HG03342 (cell line): Measurements from ENCODE around the gene MT1A.

ENCODE experiments used
- ATAC-seq: cut with Tn5 transposase; IDR thresholded peaks from one replicate; pipeline ENCODE4 v1.9.1; 2021; ENCODE audit warnings: mild to moderate bottlenecking, moderate library complexity; ENCODE audit not compliant: unreplicated experiment

MT1A gene

DNA sequence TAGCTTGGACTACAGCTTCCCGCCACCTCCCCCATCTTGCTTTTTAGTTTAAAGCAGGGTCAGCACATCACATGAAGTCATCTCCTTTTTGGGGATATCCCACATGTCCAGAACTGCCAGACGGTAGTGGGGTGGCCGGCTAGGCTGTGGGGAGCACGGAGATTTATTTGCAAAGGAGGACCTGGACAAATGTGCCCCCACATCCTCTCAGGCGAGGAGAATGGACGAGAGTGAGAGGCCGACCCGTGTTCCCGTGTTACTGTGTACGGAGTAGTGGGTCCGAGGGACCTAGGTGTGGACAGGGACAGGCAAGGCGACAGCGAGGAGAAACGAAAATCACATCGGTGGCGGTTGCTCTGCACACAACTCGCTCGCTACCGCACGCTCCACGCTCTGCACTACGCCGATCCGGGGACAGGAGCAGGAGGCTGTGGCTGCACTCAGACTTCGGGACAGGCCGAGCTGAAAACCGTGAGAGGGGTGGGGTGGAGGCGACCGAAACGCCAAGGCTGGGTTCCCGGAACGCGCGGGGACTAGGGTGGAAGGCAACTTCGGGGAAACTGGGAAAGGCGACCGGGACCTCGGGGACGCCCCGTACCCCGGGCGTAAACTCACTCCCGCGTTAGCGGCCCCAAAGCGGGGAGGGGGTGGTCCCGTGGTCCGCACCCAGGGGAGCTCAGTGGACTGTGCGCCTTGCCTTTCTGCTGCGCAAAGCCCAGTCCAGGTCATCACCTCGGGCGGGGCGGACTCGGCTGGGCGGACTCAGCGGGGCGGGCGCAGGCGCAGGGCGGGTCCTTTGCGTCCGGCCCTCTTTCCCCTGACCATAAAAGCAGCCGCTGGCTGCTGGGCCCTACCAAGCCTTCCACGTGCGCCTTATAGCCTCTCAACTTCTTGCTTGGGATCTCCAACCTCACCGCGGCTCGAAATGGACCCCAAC lies at the start of gene MT1A:
MT1A (plus strand) TSS at position 853 of the 937 bp plus-strand sequence; CDS start at position 926, 73 bp downstream.
- no peak for ATAC-seq

DNA sequence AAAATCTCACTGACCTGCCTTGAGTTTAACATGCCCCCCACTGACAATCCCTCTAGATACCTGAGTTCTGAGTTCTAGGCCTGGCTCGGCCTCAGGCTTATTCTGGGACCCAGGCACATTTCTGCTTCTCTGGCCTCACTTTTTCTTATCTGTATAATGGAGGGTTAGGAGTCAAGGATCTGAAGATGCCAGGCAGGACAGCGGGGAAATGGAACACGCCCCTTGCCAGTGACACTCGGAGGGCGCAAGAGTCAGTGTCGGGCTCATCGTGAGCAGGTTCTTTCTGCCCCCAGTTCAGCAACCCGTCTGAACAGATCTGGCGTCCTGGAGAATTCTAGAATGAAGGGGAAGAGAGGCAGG lies 49.7 kb upstream of the MT1A start:
- no peak for ATAC-seq

DNA sequence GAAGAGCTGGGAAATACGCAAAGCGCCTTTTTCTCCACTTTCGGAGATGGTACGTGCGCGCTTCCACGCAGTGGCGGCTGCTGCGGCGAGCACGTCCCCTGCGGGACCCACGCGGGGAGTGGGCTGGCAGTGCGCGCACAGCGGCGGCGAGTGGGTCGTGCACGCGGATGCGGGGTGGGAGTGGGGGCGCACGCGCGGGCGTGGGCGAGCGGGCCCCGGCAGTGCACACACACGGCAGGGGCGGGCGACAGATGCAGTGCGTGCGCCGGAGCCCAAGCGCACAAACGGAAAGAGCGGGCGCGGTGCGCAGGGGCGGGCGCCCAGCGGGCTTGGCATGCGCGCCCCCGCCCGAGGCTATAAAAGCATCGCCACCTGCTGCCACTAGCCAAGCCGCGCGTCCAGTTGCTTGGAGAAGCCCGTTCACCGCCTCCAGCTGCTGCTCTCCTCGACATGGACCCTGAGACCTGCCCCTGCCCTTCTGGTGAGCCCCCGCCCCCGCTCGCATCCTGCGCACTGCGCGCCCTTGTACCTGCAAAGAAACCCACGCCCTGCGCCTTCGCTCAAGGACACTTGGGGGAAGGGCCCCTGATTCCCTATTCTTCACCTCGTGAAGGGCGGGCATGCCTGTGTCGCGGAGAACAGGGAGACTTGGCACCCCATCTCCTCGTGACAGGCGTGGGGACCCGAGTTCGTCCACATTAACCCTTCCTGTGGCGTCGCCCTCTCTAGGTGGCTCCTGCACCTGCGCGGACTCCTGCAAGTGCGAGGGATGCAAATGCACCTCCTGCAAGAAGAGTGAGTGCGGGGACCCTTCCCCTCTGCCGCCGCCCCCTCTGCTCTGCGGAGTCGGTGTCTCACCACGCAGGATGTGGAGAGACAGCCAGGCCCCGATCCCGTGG lies 49.1 kb upstream of the MT1A start, which contains the start of gene MT3:
MT3 (plus strand) TSS at position 388 of the 899 bp plus-strand sequence; CDS start at position 451, 63 bp downstream.
- ATAC-seq: no peak

DNA sequence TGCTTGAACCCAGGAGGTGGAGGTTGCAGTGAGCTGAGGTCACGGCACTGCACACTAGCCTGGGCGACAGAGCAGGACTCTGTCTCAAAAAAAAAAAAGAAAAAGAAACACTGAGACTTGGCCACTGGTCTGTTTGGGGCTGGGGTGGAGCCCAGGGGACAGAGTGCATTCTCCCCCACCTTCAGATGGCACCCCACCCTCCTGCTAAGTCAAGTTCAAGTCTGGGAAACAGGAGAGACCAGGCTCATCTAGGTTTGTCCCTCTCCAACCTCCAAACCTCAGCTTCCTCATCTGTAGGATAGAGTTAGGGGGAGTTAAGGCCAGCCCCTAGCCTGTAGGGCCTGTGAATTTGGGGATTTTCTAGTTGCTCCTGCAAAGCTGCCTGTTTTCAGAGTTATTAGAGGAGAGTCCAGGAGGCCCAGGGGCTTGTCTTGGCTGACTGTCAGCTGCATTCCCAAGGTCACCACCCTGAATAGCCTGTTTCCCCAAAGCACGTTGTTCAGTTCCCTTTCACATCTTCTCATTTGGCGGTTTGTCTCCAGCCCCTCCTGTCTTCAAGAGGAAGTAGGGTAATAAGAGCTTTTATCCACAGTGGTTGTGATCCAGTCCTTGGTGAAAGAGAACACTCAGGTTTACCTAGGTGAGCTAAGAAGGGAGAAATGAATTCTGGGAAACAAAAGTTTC lies 46.9 kb upstream of the MT1A start:
- ATAC-seq: no peak

DNA sequence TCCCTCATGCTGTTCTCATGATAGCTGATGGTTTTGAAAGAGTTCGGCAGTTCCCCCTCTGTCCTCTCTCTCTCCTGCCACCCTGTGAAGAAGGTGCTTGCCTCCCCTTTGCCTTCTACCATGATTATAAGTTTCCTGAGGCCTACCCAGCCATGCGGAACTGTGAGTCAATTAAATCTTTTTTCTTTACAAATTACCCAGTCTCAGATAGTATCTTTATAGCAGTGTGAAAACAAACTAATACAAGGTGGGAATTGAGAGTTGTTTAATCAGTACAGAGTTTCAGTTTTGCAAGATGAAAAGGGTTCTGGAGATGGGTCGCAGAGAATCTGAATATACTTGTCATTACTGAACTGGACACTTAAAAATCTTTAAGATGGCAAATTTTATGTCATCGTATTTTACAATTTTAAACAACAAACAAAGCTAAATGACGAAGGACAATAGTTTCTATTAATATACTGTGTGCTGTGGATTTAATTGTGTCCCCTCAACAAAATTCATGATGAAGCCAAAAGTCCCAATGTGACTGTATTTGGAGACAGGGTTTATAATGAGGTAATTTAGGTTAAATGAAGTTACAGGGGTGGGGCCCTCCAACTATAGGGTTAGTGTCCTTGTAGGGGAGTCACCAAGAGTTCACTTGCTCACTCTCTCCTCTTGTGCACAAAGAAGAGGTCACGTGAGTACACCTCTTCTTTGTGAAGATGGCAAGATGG lies 44.7 kb upstream of the MT1A start:
- no peak for ATAC-seq

DNA sequence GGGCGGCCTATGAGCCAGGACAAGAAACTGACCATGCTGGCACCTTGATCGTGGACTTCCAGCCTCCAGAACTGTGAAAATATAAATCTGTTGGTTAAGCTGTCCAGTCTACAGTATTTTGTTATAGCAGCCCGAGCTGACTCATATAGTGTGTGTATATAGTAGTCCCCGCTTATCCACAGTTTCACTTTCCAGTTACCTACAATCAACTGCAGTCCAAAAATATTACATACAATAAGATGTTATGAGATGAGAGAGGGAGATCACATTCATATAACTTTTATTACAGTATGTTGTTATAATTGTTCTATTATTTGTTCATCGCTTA lies 44.2 kb upstream of the MT1A start:
- no peak for ATAC-seq

DNA sequence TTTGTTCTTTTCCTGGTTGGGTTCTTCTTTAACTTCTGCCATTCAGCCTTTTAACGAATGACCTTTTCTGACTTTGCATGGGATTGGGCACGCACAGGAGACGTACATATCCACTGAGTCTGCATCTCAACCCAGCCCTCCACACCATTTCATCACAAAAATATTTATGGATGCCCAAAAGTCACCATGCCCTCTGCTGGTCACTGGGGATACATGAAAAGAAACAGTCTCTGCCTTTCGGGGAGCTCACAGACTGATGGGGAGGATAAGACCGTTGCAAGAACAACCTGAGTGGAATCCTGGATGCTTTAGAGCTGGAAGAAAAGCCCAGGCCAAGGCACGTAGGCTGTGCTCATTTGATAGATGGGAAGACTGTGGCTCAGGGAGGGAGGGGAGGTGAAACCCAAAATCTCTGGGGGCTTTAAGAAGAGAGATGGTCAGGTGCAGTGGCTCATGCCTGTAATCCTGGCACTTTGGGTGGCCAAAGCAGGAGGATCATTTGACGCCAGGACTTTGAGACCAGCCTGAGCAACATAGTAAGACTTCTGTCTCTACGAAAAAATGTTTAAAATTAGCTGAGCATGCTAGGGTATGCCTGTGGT lies 38.0 kb upstream of the MT1A start:
- no peak for ATAC-seq

DNA sequence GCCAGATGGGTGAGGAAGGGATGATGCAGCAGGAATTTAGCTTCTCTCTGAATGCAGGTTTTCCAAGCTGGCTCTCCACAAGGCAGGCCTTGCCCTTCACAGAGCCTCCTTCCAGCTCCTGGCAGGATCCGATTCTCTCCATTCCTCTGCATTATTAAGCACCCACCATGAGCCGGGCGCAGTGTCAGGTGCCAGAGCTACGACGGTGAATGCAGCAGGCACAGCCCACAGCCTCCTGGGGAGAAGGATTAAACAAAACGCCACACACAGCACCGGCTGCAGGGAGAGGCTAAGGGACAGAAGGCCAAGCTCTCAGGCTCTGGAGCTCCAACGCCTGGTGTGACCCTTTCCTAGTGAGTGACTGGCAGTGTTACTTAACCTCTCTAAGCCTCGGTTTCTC lies 37.1 kb upstream of the MT1A start:
- no peak for ATAC-seq

DNA sequence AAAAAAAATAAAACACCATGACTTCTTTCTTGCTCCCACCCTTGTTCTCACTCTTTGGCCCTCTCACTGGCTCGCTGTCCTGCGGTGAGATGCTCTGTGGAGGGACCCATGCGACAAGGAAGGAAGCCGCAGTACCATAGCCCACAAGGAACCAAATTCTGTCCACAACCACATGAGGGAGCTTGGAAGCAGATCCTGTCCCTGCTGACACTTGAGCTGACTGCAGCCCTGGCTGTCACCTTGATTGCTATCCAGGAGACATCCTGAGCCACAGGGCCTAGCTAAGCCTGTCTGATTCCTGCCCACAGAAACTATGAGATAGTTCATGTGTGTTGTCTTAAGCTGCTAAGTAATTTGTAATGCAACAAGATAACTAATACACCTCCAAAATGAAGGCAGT lies 34.9 kb upstream of the MT1A start:
- ATAC-seq: no peak

DNA sequence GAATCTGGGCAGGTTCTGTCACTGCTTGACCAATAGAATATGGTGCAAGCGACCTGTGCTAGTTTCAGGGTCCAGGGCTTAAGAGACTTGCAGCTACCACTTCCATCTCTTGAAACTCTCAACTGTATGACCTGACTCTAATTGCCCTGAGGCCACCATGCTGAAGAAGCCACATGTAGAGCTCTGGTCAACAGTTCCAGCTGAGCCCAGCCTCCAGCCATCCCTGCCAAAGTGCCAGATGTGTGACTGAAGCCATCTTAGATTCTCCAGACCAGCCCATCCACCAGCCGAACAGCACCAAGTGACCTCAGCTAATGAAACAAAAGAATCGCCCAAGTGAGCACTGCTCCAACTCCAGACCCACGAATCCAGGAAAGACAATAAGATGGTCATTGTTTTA lies 33.5 kb upstream of the MT1A start:
- ATAC-seq: no peak

DNA sequence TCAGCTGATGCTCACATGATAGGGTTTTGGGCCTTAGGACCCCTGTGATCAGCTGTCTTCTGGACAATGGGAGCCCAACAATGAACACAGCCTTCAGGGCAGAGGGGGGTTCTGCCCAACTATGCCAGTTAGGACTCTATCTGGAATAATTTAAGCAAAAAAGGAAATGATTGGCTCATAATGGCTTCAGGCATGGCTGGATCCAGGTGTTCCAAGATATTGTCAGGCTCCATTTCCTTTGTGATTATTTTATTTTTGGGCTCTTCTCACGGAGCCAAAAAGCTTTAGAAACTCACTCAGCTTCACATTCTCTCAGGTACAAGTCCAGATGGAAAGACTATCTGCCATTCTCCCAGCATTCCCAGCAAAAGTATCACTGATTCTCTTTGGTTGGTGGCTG lies 33.0 kb upstream of the MT1A start:
- ATAC-seq: no peak

DNA sequence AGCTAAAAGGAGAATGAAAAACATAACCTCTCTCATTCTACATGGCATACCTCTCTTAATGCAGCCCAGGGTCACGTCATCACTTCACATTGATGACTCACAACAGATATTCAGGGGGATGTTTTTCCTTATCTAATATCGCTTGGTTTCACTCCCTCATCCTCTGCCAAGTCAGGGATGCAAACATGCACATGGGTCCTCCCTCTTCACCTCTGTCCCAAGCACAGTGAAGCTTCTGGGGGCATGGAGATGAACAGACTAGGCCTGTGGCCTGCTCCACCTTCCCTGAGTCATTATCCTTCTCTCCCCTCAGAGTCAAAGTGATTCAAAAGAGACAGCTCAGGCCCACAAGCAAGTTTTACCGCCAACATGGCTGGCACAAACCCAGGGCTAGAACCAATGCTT lies 32.4 kb upstream of the MT1A start:
- no peak for ATAC-seq

DNA sequence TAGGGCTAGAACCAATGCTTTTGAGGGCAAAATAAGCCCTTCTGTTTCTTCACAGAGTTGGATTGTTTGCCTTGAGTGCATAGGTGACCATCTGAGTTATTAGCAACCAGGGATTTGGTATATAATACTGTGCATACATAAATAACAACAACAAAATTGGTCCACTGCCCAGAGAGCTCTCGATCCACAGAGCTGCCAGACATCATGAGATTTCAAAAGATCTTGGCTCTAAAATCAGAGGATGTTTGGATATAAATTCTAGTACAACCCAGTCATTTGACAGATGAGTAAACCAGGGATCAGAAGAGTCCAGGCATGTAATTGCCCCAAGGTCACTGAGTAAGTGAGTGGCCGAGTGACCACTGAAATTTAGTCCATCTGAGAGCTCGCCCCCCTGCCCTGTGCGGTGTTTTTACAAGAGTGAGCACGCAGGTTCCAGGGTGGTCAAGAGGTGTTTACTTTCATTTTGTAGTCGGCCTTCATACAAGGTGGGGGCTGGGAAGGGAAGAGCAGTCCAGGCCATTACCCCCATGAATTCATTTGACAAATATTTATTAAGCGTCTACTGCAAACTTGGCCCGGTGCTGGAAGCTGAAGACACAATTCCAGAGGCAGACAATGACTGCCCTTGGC lies 31.9 kb upstream of the MT1A start:
- ATAC-seq: no peak

DNA sequence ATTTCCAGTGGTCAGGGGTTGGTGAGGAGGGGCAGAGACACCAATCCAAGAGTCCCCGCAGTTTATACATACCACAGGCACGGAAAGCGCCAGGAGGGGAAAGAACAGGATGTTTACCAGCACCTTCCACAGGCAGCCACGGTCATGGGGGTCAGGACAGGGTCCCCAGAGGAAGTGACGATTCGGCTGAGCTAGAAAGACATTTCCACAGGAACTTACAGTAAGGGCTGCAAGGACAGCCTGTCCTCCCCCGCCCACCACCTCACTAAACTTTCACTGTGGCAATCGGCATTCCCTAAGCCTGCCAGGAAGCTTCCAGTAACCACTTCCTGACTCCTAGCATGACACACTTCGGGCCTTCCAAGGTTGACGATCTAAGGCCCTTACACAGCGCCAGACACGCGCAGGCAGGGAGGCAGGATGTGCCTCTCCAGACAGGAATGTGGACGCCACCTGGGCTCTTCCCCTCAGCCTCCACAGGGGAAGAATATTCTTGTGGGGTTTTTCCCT lies 31.3 kb upstream of the MT1A start:
- ATAC-seq: no peak

DNA sequence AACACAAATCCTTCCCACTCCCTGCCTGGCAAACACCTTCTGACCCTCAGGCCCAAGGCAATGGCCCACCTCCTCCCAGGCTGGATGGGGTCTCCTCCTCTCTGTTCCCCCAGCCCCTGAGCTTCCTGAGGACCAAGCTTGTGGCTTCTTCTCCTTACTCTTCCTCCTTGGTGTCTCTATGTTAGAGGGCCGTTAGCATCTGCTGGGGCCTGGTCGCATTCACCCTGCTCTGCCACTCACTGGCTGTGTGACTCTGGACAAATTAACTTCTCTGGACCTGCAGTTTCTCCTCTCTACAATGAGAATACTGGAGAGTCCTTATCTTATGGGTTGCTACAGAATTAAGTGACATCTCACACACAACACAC lies 30.8 kb upstream of the MT1A start:
- no peak for ATAC-seq

DNA sequence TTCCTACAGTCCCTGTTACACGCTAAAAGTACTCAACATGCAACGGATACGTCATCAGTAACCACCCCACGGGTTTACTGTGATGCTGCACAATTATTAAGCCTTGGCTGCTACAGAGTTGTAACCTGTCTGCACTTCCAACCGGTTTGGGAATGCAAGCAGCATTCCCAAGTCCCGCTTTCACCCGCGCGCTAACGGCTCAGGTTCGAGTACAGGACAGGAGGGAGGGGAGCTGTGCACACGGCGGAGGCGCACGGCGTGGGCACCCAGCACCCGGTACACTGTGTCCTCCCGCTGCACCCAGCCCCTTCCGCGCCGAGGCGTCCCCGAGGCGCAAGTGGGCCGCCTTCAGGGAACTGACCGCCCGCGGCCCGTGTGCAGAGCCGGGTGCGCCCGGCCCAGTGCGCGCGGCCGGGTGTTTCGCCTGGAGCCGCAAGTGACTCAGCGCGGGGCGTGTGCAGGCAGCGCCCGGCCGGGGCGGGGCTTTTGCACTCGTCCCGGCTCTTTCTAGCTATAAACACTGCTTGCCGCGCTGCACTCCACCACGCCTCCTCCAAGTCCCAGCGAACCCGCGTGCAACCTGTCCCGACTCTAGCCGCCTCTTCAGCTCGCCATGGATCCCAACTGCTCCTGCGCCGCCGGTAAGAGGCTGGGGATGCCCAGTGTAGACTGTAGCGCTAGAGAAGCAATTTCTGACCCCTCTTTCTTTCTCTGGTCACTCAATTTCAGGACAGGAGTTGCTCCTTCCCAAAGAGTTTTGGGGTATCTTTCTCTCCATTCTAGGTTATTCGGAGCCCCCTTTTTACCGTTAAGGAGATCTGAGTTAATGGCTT lies 30.2 kb upstream of the MT1A start, which contains the start of gene MT2A:
MT2A (plus strand) TSS at position 542 of the 833 bp plus-strand sequence; CDS start at position 614, 72 bp downstream.
- ATAC-seq: peak; percentile 87

DNA sequence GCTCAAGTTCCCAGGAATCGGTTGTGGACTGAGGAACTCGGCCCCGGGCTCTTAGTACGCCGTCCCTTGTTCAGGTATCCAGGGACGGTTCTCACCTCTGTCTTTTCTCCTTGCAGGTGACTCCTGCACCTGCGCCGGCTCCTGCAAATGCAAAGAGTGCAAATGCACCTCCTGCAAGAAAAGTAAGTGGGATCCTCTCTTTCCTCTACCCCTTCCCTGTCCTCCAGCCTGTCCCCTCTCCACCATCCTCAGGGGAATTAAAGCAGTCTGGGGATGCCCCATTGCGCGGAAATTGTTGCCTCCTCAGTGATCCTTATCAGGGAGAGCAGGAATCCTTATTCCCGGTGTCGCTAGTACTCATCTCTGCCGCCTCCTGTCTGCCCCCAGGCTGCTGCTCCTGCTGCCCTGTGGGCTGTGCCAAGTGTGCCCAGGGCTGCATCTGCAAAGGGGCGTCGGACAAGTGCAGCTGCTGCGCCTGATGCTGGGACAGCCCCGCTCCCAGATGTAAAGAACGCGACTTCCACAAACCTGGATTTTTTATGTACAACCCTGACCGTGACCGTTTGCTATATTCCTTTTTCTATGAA lies 29.5 kb upstream of the MT1A start:
- ATAC-seq: no peak

DNA sequence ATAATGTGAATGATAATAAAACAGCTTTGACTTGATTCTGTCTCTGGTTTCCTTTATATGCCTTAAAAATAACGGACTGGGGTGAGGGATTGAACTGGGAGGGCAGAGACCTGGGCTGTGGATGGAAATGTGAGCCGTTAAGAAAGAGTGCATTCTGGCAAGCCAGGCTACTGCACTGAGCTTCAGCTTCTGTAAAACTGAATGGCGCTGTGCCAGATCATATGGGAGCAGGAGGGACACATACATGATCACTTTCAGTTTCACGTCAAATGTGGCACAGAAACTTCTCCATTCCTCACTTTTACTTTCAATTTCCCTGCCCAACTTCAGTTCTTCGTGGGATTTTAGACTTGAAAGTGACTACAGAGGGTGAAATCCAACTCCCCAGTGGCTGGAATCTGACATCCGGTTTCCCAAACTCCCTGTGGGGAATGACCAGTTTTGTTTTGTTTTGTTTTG lies 29.0 kb upstream of the MT1A start:
- ATAC-seq: peak; percentile 45
